H1 (cell line): Measurements from ENCODE around the gene WDR26. TPM values are rescaled to one million over a fixed set of nuclear protein-coding genes. Genes with fewer than 3 reads are reported as not detected.

Source experiments
- CTCF ChIA-PET: fragments of 300-600 bp; sonication (Branson Sonifier 250); formaldehyde crosslinking; loops from one replicate; lab custom pipeline; 2021; ENCODE audit not compliant: partially characterized antibody; lab: Charles Lee
- POLR2A ChIA-PET: fragments of 300-600 bp; sonication (Branson Sonifier 250); formaldehyde crosslinking; loops from one replicate; lab custom pipeline; 2021; ENCODE audit warnings: inconsistent platforms; ENCODE audit not compliant: partially characterized antibody; lab: Charles Lee
- DNase-seq, 2 experiments: peaks; one replicate each; pipeline versions ENCODE4 v3.0.0 to v3.0.0-alpha.2; 2010 to 2022; ENCODE audit warnings: low spot score in 2 of 2, low read depth in 1 of 2, mixed read lengths in 1 of 2
- FAIRE-seq: peaks from 2 replicates; lab custom pipeline; 2011; peaks lifted over from hg19 to GRCh38; lab: Jason Lieb, UNC
- H2AFZ ChIP-seq: 2 replicates; pipeline ENCODE4 v1.8.1; 2012; ENCODE audit warnings: low read length, inconsistent platforms
- H2AK5ac ChIP-seq: 2 replicates; pipeline ENCODE4 v1.6.1; 2013; ENCODE audit warnings: low read depth, low read length
- H2BK120ac ChIP-seq: replicated peaks from 2 replicates; pipeline ENCODE3; 2013; ENCODE audit warnings: low read depth, low read length, inconsistent platforms
- H2BK12ac ChIP-seq: 2 replicates; pipeline ENCODE4 v1.6.1; 2013; ENCODE audit warnings: low read depth, low read length
- H2BK15ac ChIP-seq: 2 replicates; pipeline ENCODE4 v1.6.1; 2013; ENCODE audit warnings: low read length
- H2BK20ac ChIP-seq: 2 replicates; pipeline ENCODE4 v1.6.1; 2013; ENCODE audit warnings: low read length
- H2BK5ac ChIP-seq: 2 replicates; pipeline ENCODE4 v1.6.1; 2013; ENCODE audit warnings: low read depth, low read length
- H3K14ac ChIP-seq: 2 replicates; pipeline ENCODE4 v1.6.1; 2013; ENCODE audit warnings: inconsistent platforms; ENCODE audit not compliant: insufficient read length
- H3K18ac ChIP-seq: 2 replicates; pipeline ENCODE4 v1.6.1; 2013; ENCODE audit warnings: low read length; ENCODE audit errors: extremely low read depth
- H3K23ac ChIP-seq: 2 replicates; pipeline ENCODE4 v1.6.1; 2013; ENCODE audit warnings: inconsistent platforms; ENCODE audit not compliant: insufficient read length
- H3K23me2 ChIP-seq: 2 replicates; pipeline ENCODE4 v1.6.1; 2013; ENCODE audit warnings: low read depth, low read length
- H3K27ac ChIP-seq: 2 replicates; pipeline ENCODE4 v1.6.1; 2011; ENCODE audit warnings: low read depth, low read length, inconsistent platforms
- H3K27me3 ChIP-seq, 4 experiments: replicated peaks in 1 of 4; 1 replicate in 1 of 4; 2 replicates in 3 of 4; pipeline versions ENCODE4 v1.6.1 to v1.8.1; 2011 to 2013; ENCODE audit warnings: low read length in 3 of 4, mild to moderate bottlenecking in 3 of 4, inconsistent platforms in 2 of 4, mixed read lengths in 2 of 4, moderate library complexity in 1 of 4; ENCODE audit not compliant: control insufficient read depth in 3 of 4, insufficient read depth in 3 of 4; ENCODE audit errors: extremely low read depth in 1 of 4
- H3K36me3 ChIP-seq, 4 experiments: 2 replicates each; pipeline versions ENCODE4 v1.6.1 to v1.8.1; 2011 to 2013; ENCODE audit warnings: mild to moderate bottlenecking in 4 of 4, low read length in 3 of 4, moderate library complexity in 2 of 4, control low read depth in 1 of 4, inconsistent platforms in 1 of 4; ENCODE audit not compliant: insufficient read depth in 4 of 4, control insufficient read depth in 2 of 4
- H3K4ac ChIP-seq: replicated peaks from 2 replicates; pipeline ENCODE3; 2013; ENCODE audit warnings: low read length, low read depth, mixed read lengths, inconsistent platforms; ENCODE audit not compliant: insufficient read length
- H3K4me1 ChIP-seq, 4 experiments: replicated peaks in 1 of 4; 1 replicate in 1 of 4; 2 replicates in 3 of 4; pipeline versions ENCODE4 v1.6.1 to v1.8.1; 2011 to 2013; ENCODE audit warnings: low read length in 3 of 4, inconsistent platforms in 2 of 4, mixed read lengths in 1 of 4; ENCODE audit not compliant: insufficient read depth in 4 of 4, control insufficient read depth in 3 of 4
- H3K4me2 ChIP-seq, 2 experiments: 2 replicates each; pipeline versions ENCODE4 v1.6.1 to v1.8.1; 2011 to 2013; ENCODE audit warnings: low read depth in 2 of 2, low read length in 2 of 2, control low read depth in 1 of 2, inconsistent platforms in 1 of 2, mild to moderate bottlenecking in 1 of 2; ENCODE audit not compliant: insufficient read depth in 1 of 2
- H3K4me3 ChIP-seq, 4 experiments: fragments of 200-600, 300-600 bp in 1 of 4; sonication (generic), shearing (Covaris generic), sonication (Bioruptor Twin) in 1 of 4; 2 replicates each; pipeline versions ENCODE4 v1.5.1 to v1.8.1; 2011 to 2016; ENCODE audit warnings: low read length in 4 of 4, low read depth in 3 of 4, control low read depth in 2 of 4, inconsistent platforms in 2 of 4, mild to moderate bottlenecking in 2 of 4, mixed read lengths in 1 of 4, moderate library complexity in 1 of 4; ENCODE audit not compliant: insufficient read depth in 2 of 4; ENCODE audit errors: extremely low read depth in 1 of 4
- H3K56ac ChIP-seq: replicated peaks from 2 replicates; pipeline ENCODE3; 2013; ENCODE audit warnings: low read depth, mild to moderate bottlenecking, mixed read lengths, low read length, inconsistent platforms; ENCODE audit not compliant: insufficient read length
- H3K79me1 ChIP-seq: 2 replicates; pipeline ENCODE4 v1.6.1; 2013; ENCODE audit warnings: low read depth, low read length, control low read depth
- H3K79me2 ChIP-seq, 2 experiments: 2 replicates each; pipeline versions ENCODE4 v1.6.1 to v1.8.1; 2012 to 2013; ENCODE audit warnings: low read length in 2 of 2, mild to moderate bottlenecking in 2 of 2, inconsistent platforms in 1 of 2; ENCODE audit not compliant: insufficient read depth in 2 of 2, control insufficient read depth in 1 of 2
- H3K9ac ChIP-seq, 4 experiments: replicated peaks in 1 of 4; 1 replicate in 1 of 4; 2 replicates in 3 of 4; pipeline versions ENCODE4 v1.6.1 to v1.8.1; 2011 to 2013; ENCODE audit warnings: low read depth in 3 of 4, low read length in 3 of 4, control low read depth in 2 of 4, mild to moderate bottlenecking in 2 of 4, moderate library complexity in 2 of 4, inconsistent platforms in 1 of 4; ENCODE audit errors: extremely low read depth in 1 of 4
- H3K9me3 ChIP-seq, 2 experiments: 2 replicates each; pipeline versions ENCODE4 v1.6.1 to v1.8.1; 2012 to 2013; ENCODE audit warnings: mild to moderate bottlenecking in 2 of 2, moderate library complexity in 2 of 2, control low read depth in 1 of 2, inconsistent platforms in 1 of 2, low read depth in 1 of 2, low read length in 1 of 2, mixed read lengths in 1 of 2; ENCODE audit not compliant: insufficient read depth in 2 of 2
- H4K20me1 ChIP-seq, 2 experiments: replicated peaks in 1 of 2; 2 replicates each; pipeline versions ENCODE3 to v1.8.1; 2011 to 2013; ENCODE audit warnings: inconsistent platforms in 2 of 2, low read length in 2 of 2, mild to moderate bottlenecking in 1 of 2; ENCODE audit not compliant: insufficient read depth in 2 of 2, control insufficient read depth in 1 of 2
- H4K5ac ChIP-seq: 2 replicates; pipeline ENCODE4 v1.6.1; 2013; ENCODE audit warnings: low read length, low read depth, mixed read lengths, inconsistent platforms; ENCODE audit not compliant: insufficient read length
- H4K8ac ChIP-seq: 2 replicates; pipeline ENCODE4 v1.8.0; 2013; ENCODE audit warnings: mild to moderate bottlenecking, moderate library complexity, low read length, inconsistent platforms; ENCODE audit not compliant: insufficient read depth; ENCODE audit errors: extremely low read depth
- H4K91ac ChIP-seq: replicated peaks from 2 replicates; pipeline ENCODE3; 2013; ENCODE audit warnings: low read length, mixed read lengths, inconsistent platforms; ENCODE audit not compliant: insufficient read length
- JUN ChIP-seq: IDR thresholded peaks from 2 replicates; pipeline ENCODE4 v1.6.1; 2011; ENCODE audit warnings: low read depth, mild to moderate bottlenecking, improper control_type of control experiment, low read length
- JUND ChIP-seq: IDR thresholded peaks from 2 replicates; pipeline ENCODE4 v1.6.1; 2011; ENCODE audit warnings: mild to moderate bottlenecking, improper control_type of control experiment, low read length
- WGBS, 2 experiments: shearing (Covaris generic) in 1 of 2; methylation state at CpG; one replicate each; pipeline versions ENCODE4 v1.1.6 to v1.1.7; 2013 to 2015; ENCODE audit warnings: low lambda C conversion rate in 2 of 2, mixed read lengths in 2 of 2, inconsistent platforms in 1 of 2, low coverage in 1 of 2, missing lambda C conversion rate in 1 of 2; ENCODE audit not compliant: insufficient replicate concordance in 2 of 2, insufficient coverage in 1 of 2, insufficient read length in 1 of 2; ENCODE audit errors: extremely low coverage in 1 of 2, missing lambda C conversion rate in 1 of 2; 5-methylcytosine and 5-hydroxymethylcytosine counted together
- polyA plus RNA-seq, 7 experiments: library from polyadenylated mRNA; depleted of rRNA in 3 of 7; stranded (reverse) in 5 of 7; unstranded in 2 of 7; fragments of >200 nt in 5 of 7; fragments of 200-250 nt in 2 of 7; gene quantifications; 1 replicate in 5 of 7; 2 replicates in 1 of 7; 4 replicates in 1 of 7; pipeline versions ENCODE4 v1.2.1 to v1.2.3, GENCODE V29; 2011 to 2013; ENCODE audit warnings: missing spikeins in 2 of 7, mixed read lengths in 2 of 7
- total RNA-seq: library from RNA; stranded (reverse); fragmentation: NEBNext Ultra II Directional; extraction: Animal tissue kit (Norgen Biotek cat#: 25700); gene quantifications from 2 replicates; pipeline ENCODE4 v1.2.1, GENCODE V29; 2021

WDR26 gene
- total and polyA plus RNA-seq, 2 of the 8 experiments (the other 6 are each of a cell fraction or from before 2014, with no cell fraction given): 18.0 to 72.5 TPM

GRCh38 chr1:224356685-224357625, 77.6 kb downstream of the WDR26 start, which contains the start of gene CNIH4:
Gene CNIH4, plus strand, starts transcription at chr1:224356879. Its CDS starts 46 bp downstream, at chr1:224356925.
- Histone ChIP-seq H4K91ac (no peak within 1 kb of the TSS), H2BK5ac (peak within 1 kb of the TSS; percentile 75; the same call in 1 of the 2 replicates), H3K4me3 (peak within 1 kb of the TSS; percentile 77 to 88 (median 83)), H3K14ac (no peak within 1 kb of the TSS), H2BK15ac (no peak within 1 kb of the TSS), H3K4me2 (peak within 1 kb of the TSS; percentile 67 to 73), H3K4me1 (peaks cover 1 to 6% (median 5%) of the 10 kb centered on the region in 4 experiments; a peak in 4 of 7 replicates), H2BK12ac (no peak within 1 kb of the TSS), H4K8ac (peak within 1 kb of the TSS; percentile 72; the same call in 1 of the 2 replicates), H3K27ac (peak within 1 kb of the TSS; percentile 17; the same call in 1 of the 2 replicates), H2AFZ (no peak within 1 kb of the TSS), H3K23ac (no peak within 1 kb of the TSS), H2BK20ac (no peak within 1 kb of the TSS), H3K18ac (peak within 1 kb of the TSS; percentile 96), H3K9ac (peak within 1 kb of the TSS; percentile 60 to 96 (median 66); a peak in 4 of 7 replicates), H3K79me2 (peaks cover 4 to 46% of the 10 kb centered on the region in 2 experiments), H3K56ac (peak within 1 kb of the TSS; percentile 20), H3K9me3 (peaks cover 0 to 7% of the 10 kb centered on the region in 2 experiments; a peak in 1 of 4 replicates), H3K79me1 (peaks cover 2% of the 10 kb centered on the region; the same call in 1 of the 2 replicates), H2AK5ac (no peak within 1 kb of the TSS), H3K36me3 (peaks cover 0 to 16% (median 0%) of the 10 kb centered on the region in 4 experiments; a peak in 2 of 8 replicates), H3K23me2 (no peaks in the 10 kb centered on the region), H3K4ac (no peak within 1 kb of the TSS), H3K27me3 (no peaks in the 10 kb centered on the region), H4K5ac (peak within 1 kb of the TSS; percentile 52), H2BK120ac (no peak within 1 kb of the TSS), H4K20me1 (no peaks in the 10 kb centered on the region)
- POLR2A ChIA-PET: interaction anchor here (0.7 to 1.9 kb wide), 9 partner anchors 11 to 51 kb away, joined by 3 to 11 read pairs (median 3); partner anchors contain the start of gene NVL
- 3% methylated on average over 56 of the region's 78 CpGs; no CpG with 5 or more reads in 1 of the 2 experiments for WGBS, 2 experiments
- CTCF ChIA-PET: interaction anchor here (1.3 kb wide), 1 partner anchor 23 kb away, joined by 4 read pairs; no protein-coding TSS in a partner anchor
- DNase-seq (peak; percentile 75 to 89), FAIRE-seq (peak; percentile 39)
- TF ChIP-seq JUND: no peak
- TF ChIP-seq JUN: no peak
